H1 (cell line): ENCODE data around the gene EPYC.

Experiments
- ASH2L ChIP-seq: fragments of 200-600, 300-600 bp; sonication (generic); IDR thresholded peaks from one replicate; pipeline ENCODE4 v1.7.1; 2017; ENCODE audit warnings: low read length
- BACH1 ChIP-seq: IDR thresholded peaks from 2 replicates; pipeline ENCODE4 v1.6.1; 2012; ENCODE audit warnings: low read length, improper control_type of control experiment
- BRCA1 ChIP-seq: IDR thresholded peaks from 2 replicates; pipeline ENCODE4 v1.6.1; 2012; ENCODE audit warnings: low read depth, low read length, improper control_type of control experiment
- CEBPB ChIP-seq: IDR thresholded peaks from 2 replicates; pipeline ENCODE4 v1.6.1; 2012; ENCODE audit warnings: low read depth, low read length
- CHD2 ChIP-seq: IDR thresholded peaks from 2 replicates; pipeline ENCODE4 v1.6.1; 2012; ENCODE audit warnings: low read length, improper control_type of control experiment
- HDAC6 ChIP-seq: IDR thresholded peaks from one replicate; pipeline ENCODE4 v1.7.1; 2012; ENCODE audit warnings: low read depth, mild to moderate bottlenecking, inconsistent platforms, low read length, moderate library complexity
- POLR2AphosphoS5 ChIP-seq: IDR thresholded peaks from 2 replicates; pipeline ENCODE4 v1.6.1; 2011; ENCODE audit warnings: low read depth, low read length
- RAD21 ChIP-seq, 2 experiments: IDR thresholded peaks in 1 of 2; conservative IDR thresholded peaks in 1 of 2; 2 replicates each; pipeline ENCODE4 v1.6.1; 2011; ENCODE audit warnings: low read depth in 2 of 2, low read length in 2 of 2, improper control_type of control experiment in 1 of 2, inconsistent platforms in 1 of 2, mild to moderate bottlenecking in 1 of 2, moderate library complexity in 1 of 2
- SIN3A ChIP-seq, 2 experiments: IDR thresholded peaks in 1 of 2; conservative IDR thresholded peaks in 1 of 2; 2 replicates each; pipeline ENCODE4 v1.6.1; 2011 to 2012; ENCODE audit warnings: low read length in 2 of 2, improper control_type of control experiment in 1 of 2, low read depth in 1 of 2, mild to moderate bottlenecking in 1 of 2
- SP1 ChIP-seq: IDR thresholded peaks from 2 replicates; pipeline ENCODE4 v1.6.1; 2011; ENCODE audit warnings: low read depth, low read length
- SP2 ChIP-seq: IDR thresholded peaks from 2 replicates; pipeline ENCODE4 v1.6.1; 2012; ENCODE audit warnings: mild to moderate bottlenecking, low read length, inconsistent platforms
- SUZ12 ChIP-seq: fragments of 200-600 bp; sonication (generic); IDR thresholded peaks from 2 replicates; pipeline ENCODE4 v1.6.1; 2012; ENCODE audit warnings: mild to moderate bottlenecking, inconsistent platforms, low read length, moderate library complexity, mixed read lengths
- TF ChIP-seq, protein P1 (sequence below), 3 experiments: IDR thresholded peaks; 1 replicate in 2 of 3; 2 replicates in 1 of 3; pipeline versions ENCODE4 v1.5.1 to v1.6.1; 2011; ENCODE audit warnings: low read length in 3 of 3, mild to moderate bottlenecking in 3 of 3, inconsistent platforms in 2 of 3, low read depth in 1 of 3, moderate library complexity in 1 of 3; ENCODE audit not compliant: insufficient read depth in 1 of 3; ENCODE audit errors: control extremely low read depth in 1 of 3

DNA sequence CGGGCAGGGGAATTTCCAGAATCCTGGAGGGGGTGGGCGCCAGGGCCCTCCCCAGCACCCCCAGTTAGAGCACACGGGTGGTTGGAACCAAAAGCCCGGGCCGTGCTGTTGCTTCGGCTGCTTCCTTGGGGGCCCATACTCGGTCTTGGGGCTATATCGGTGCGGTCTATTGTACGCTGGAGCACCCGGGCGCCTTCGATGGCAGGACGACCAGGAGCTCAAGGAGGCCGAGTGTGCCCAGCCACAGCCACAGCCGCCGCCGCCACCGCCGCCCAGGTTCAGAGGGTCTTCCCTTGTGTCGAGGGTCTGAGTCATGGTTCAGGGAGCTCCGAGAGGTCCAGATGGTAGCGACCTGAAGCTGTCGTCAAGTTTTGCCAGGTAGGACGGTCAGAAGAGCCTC lies 50.3 kb downstream of the EPYC start:
- TF ChIP-seq, protein P1, sequence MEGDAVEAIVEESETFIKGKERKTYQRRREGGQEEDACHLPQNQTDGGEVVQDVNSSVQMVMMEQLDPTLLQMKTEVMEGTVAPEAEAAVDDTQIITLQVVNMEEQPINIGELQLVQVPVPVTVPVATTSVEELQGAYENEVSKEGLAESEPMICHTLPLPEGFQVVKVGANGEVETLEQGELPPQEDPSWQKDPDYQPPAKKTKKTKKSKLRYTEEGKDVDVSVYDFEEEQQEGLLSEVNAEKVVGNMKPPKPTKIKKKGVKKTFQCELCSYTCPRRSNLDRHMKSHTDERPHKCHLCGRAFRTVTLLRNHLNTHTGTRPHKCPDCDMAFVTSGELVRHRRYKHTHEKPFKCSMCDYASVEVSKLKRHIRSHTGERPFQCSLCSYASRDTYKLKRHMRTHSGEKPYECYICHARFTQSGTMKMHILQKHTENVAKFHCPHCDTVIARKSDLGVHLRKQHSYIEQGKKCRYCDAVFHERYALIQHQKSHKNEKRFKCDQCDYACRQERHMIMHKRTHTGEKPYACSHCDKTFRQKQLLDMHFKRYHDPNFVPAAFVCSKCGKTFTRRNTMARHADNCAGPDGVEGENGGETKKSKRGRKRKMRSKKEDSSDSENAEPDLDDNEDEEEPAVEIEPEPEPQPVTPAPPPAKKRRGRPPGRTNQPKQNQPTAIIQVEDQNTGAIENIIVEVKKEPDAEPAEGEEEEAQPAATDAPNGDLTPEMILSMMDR (IDR thresholded peaks at IDR 0.05; ENCODE audit: control extremely low read depth in 1 of 3, insufficient read depth in 1 of 3, low read depth in 1 of 3, low read length in 3 of 3), result no peak
- TF ChIP-seq SP1 (no peak), POLR2AphosphoS5 (no peak), SIN3A (conservative IDR thresholded peaks at IDR 0.05 in 1 of 2, IDR thresholded peaks at IDR 0.05 in 1 of 2; ENCODE audit: low read depth in 1 of 2, low read length in 2 of 2) (no peak), SUZ12 (no peak), BACH1 (no peak), BRCA1 (no peak), CHD2 (no peak), ASH2L (no peak), RAD21 (IDR thresholded peaks at IDR 0.05 in 1 of 2, conservative IDR thresholded peaks at IDR 0.05 in 1 of 2; ENCODE audit: low read depth in 2 of 2, low read length in 2 of 2) (no peak), HDAC6 (no peak), SP2 (no peak), CEBPB (no peak)
